NCI-H1092 (cell line): ENCODE measurements around the gene ASCC3.

Experiments
- DNase-seq: peaks from one replicate; lab custom pipeline; 2025; lab: John Stamatoyannopoulos, UW

The ASCC3 gene

GRCh38 chr6:100503043-100503705, 378.0 kb downstream of the ASCC3 start:
- DNase-seq = no peak

- DNase-seq = no peak
Observed at GRCh38 chr6:100493206-100493888, 387.8 kb downstream of the ASCC3 start.

GRCh38 chr6:100491952-100492670, 389.0 kb downstream of the ASCC3 start:
- no peak for DNase-seq

- DNase-seq = no peak
Observed at GRCh38 chr6:100490065-100490464, 391.1 kb downstream of the ASCC3 start.

- DNase-seq = no peak
Observed at GRCh38 chr6:100488244-100488643, 392.9 kb downstream of the ASCC3 start.

GRCh38 chr6:100487638-100488037, 393.5 kb downstream of the ASCC3 start:
- no peak for DNase-seq

- DNase-seq = no peak
Observed at GRCh38 chr6:100485268-100485667, 395.9 kb downstream of the ASCC3 start.

- no peak for DNase-seq
Observed at GRCh38 chr6:100484474-100484873, 396.7 kb downstream of the ASCC3 start.

- no peak for DNase-seq
Observed at GRCh38 chr6:100482698-100483097, 398.4 kb downstream of the ASCC3 start.

GRCh38 chr6:100479179-100480035, 401.7 kb downstream of the ASCC3 start:
- DNase-seq = no peak

- DNase-seq = no peak
Observed at GRCh38 chr6:100475554-100476320, 405.4 kb downstream of the ASCC3 start.

- no peak for DNase-seq
Observed at GRCh38 chr6:100473182-100473581, 407.9 kb downstream of the ASCC3 start.

- no peak for DNase-seq
Observed at GRCh38 chr6:100472674-100473073, 408.5 kb downstream of the ASCC3 start.

GRCh38 chr6:100470422-100471120, 410.6 kb downstream of the ASCC3 start:
- DNase-seq = no peak

GRCh38 chr6:100469101-100469859, 411.8 kb downstream of the ASCC3 start:
- no peak for DNase-seq

GRCh38 chr6:100468016-100468622, 413.0 kb downstream of the ASCC3 start:
- DNase-seq = no peak

GRCh38 chr6:100467129-100468015, 413.8 kb downstream of the ASCC3 start:
- DNase-seq = no peak

GRCh38 chr6:100466410-100467128, 414.6 kb downstream of the ASCC3 start:
- no peak for DNase-seq
